Uterus (tissue), 4 donors: Measurements from ENCODE around the gene LRBA. TPM values are rescaled to one million over a fixed set of nuclear protein-coding genes. Genes with fewer than 3 reads are reported as not detected.

ENCODE experiments used
- DNase-seq, 2 donors: peaks; one replicate each; pipeline ENCODE4 v3.0.0-alpha.2; 2019 to 2020
- H3K27ac ChIP-seq, 2 donors: fragments of 200-600 bp; sonication (generic); 1 replicate in 1 of 2; 2 replicates in 1 of 2; pipeline ENCODE4 v1.5.1; 2016 to 2018
- H3K27me3 ChIP-seq, 2 donors: fragments of 200-600 bp; sonication (generic); one replicate each; pipeline ENCODE4 v1.5.1; 2018 to 2019; ENCODE audit warnings: control low read depth in 1 of 2
- H3K36me3 ChIP-seq, 2 donors: fragments of 200-600 bp; sonication (generic); one replicate each; pipeline ENCODE4 v1.5.1; 2019; ENCODE audit warnings: control low read depth in 1 of 2
- H3K4me1 ChIP-seq, 2 donors: fragments of 200-600 bp; sonication (generic); one replicate each; pipeline ENCODE4 v1.5.1; 2018 to 2019; ENCODE audit warnings: control low read depth in 1 of 2
- H3K4me3 ChIP-seq, 2 donors: fragments of 200-600 bp; sonication (generic); 1 replicate in 1 of 2; 2 replicates in 1 of 2; pipeline ENCODE4 v1.5.1; 2018 to 2019; ENCODE audit warnings: mild to moderate bottlenecking in 1 of 2
- H3K9me3 ChIP-seq, 2 donors: fragments of 200-600 bp; sonication (generic); one replicate each; pipeline ENCODE4 v1.5.1; 2019; ENCODE audit warnings: control low read depth in 1 of 2
- POLR2A ChIP-seq, 2 donors: fragments of 450-650 bp; IDR thresholded peaks; one replicate each; pipeline ENCODE4 v1.6.1; 2016; ENCODE audit warnings: antibody characterized with exemption in 2 of 2, mild to moderate bottlenecking in 1 of 2, moderate library complexity in 1 of 2
- intact Hi-C: fragments of 100-400 bp; cut with DNase I; formaldehyde crosslinking; loops from one replicate; pipeline ENCODE4 v1.15.1; 2023; ENCODE audit warnings: low total_unique reads
- total RNA-seq, 4 donors: library from RNA; depleted of rRNA in 3 of 4; stranded (reverse); fragments of >200 nt in 3 of 4; gene quantifications; one replicate each; pipeline versions ENCODE4 v1.1.0 to v1.2.4, GENCODE V29; 2014 to 2023
- TF ChIP-seq, protein P1 (sequence below), 4 experiments: fragments of 200-600 bp in 2 of 4; fragments of 450-650 bp in 2 of 4; sonication (generic) in 2 of 4; IDR thresholded peaks; one replicate each; pipeline ENCODE4 v1.5.1; 2016 to 2019; ENCODE audit warnings: antibody characterized with exemption in 4 of 4, mild to moderate bottlenecking in 2 of 4, moderate library complexity in 1 of 4
- donor health status: DM: yes; HTN: yes; CAD: no.

LRBA gene
- total RNA-seq, 4 donors from 2014 or later = 32.0 to 126 (median 41.7) TPM

DNA sequence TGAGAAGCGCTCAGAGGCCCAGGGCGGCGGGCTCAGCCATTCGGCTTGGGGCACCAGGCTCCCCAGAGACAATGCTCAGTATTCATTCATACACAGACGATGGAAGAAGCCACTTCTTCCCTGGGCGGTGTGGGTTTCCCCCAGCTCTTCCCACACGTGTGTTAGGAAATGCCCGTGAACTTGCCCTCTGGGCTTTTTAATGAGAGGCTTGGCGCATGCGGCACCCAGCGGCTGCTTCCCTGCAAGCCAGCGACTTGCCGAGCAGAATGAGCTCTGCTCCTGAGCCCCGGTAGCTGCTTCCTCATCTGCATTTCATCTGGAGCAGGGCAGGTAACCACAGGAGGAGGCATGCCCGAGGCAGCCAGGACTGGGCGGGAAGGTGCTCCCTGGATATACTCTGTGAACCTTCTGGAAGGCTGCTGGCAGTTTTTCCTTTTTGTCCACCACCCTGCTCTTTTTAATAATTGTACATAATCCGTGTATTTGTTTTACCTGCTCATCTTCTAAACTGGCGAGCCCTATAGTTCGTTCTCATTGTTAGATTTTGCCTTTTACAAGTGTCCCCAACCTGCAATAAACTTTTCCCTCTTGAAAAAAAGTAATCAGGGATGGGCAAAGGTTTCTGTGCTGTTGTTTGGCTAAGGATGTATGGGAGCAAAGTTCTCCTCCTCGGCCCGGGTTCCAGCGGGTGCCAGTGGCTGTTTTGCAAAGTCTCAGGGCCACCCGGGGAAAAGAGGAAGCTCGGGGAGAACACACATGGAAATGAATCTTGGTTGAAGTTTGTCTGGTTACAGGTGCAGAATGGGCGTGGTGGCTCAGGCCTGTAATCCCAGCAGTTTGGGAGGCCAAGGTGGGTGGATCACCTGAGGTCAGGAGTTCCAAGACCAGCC lies 758.0 kb downstream of the LRBA start:
- Histone ChIP-seq H3K4me1 (no peaks in the 10 kb centered on the region), H3K36me3 (no peaks in the 10 kb centered on the region), H3K27me3 (no peaks in the 10 kb centered on the region), H3K27ac (no peak overlapping the region), H3K4me3 (no peak overlapping the region), H3K9me3 (no peaks in the 10 kb centered on the region)
- intact Hi-C loops = no loop called here
- DNase-seq = no peak
- TF ChIP-seq, protein P1, sequence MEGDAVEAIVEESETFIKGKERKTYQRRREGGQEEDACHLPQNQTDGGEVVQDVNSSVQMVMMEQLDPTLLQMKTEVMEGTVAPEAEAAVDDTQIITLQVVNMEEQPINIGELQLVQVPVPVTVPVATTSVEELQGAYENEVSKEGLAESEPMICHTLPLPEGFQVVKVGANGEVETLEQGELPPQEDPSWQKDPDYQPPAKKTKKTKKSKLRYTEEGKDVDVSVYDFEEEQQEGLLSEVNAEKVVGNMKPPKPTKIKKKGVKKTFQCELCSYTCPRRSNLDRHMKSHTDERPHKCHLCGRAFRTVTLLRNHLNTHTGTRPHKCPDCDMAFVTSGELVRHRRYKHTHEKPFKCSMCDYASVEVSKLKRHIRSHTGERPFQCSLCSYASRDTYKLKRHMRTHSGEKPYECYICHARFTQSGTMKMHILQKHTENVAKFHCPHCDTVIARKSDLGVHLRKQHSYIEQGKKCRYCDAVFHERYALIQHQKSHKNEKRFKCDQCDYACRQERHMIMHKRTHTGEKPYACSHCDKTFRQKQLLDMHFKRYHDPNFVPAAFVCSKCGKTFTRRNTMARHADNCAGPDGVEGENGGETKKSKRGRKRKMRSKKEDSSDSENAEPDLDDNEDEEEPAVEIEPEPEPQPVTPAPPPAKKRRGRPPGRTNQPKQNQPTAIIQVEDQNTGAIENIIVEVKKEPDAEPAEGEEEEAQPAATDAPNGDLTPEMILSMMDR (IDR thresholded peaks at IDR 0.05) = no peak
- no peak for TF ChIP-seq POLR2A (IDR thresholded peaks at IDR 0.05)

DNA sequence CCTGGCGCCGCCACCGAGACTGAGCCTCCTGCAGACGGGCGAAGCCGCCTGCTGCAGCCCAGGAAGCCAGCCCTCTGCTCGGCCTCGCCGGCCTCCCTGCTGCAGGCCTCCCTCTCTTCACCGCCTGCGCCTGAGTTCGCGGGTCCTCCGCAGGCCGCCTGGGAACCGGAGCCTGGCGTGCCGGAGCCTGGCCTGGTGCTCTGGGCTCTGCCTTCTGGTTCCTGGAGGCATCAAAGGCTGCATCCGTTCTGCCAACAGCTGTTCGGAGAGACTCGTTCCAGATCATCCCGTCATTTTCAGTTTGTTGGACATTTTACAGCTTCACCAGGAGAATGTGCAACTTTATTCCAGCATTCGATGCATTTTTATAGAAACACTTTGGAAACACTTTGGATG lies 758.9 kb downstream of the LRBA start:
- Histone ChIP-seq H3K27ac (no peak overlapping the region), H3K4me1 (no peaks in the 10 kb centered on the region), H3K36me3 (no peaks in the 10 kb centered on the region), H3K27me3 (no peaks in the 10 kb centered on the region), H3K4me3 (no peak overlapping the region), H3K9me3 (no peaks in the 10 kb centered on the region)
- DNase-seq = no peak
- no peak for TF ChIP-seq POLR2A (IDR thresholded peaks at IDR 0.05)
- intact Hi-C loops = no loop called here

DNA sequence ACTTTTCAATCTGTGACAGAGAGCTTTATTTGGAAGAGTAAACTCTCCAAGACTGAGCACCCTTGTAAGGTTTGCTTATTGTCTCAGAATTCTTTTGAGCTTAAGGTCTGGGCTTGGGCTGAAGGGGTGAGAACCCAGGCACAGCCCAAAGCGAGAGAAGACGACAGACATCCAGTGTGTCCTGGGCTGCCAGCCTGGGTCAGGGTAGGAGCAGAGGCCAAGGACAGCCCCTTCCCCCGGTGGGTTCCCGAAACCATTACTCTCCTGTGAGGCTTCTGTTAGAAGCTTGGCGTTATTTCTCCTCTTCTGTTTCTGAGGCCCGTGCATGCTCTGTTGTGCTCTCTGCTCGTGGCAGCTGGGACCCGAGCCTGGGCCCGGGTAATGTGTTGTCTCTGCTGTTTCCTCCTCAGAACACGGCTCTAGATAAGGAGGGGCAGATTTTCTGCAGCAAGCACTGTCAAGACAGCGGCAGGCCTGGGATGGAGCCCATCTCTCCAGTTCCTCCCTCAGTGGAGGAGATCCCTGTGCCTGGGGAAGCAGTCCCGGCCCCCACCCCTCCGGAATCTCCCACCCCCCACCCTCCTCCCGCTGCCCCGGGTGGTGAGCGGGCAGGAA lies 759.4 kb downstream of the LRBA start:
- TF ChIP-seq POLR2A (IDR thresholded peaks at IDR 0.05) = no peak
- TF ChIP-seq, protein P1 (IDR thresholded peaks at IDR 0.05) = no peak
- intact Hi-C loops = no loop called here
- DNase-seq = no peak
- Histone ChIP-seq H3K9me3 (no peaks in the 10 kb centered on the region), H3K27me3 (no peaks in the 10 kb centered on the region), H3K4me3 (no peak overlapping the region), H3K36me3 (no peaks in the 10 kb centered on the region), H3K4me1 (no peaks in the 10 kb centered on the region), H3K27ac (no peak overlapping the region)

DNA sequence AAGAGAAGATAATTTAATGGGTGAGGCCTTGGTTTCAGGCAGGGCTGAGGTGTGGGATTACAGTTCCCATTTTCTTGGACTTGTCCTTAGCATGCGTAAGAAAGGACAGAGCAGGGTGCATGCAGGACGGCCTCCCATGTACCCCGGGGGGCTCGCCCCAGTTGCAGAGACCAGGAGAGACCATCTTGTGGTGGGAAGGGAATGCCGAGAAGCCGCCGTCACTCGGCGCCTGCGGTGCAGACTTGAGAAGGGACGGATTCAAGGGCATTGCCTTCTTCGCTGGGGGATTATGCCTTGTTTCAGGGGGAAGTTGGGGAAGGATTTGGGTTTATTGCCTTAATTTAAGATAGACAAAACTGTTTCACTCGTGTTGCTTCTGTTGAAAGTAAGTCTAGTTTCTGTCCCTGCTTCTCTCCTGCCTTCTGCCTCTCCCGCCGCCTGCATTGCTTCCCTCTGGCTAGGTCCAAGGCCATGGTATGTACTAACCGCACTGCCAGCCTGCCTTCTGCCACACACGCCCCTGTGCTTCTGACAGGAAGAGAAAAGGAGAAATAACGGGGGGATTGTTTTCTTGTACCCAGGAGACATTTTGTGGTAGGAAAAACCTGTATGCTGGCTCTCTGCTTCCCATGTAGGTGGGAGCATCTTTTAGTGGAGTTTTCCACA lies 761.0 kb downstream of the LRBA start:
- Histone ChIP-seq H3K9me3 (no peaks in the 10 kb centered on the region), H3K27ac (no peak overlapping the region), H3K4me1 (no peaks in the 10 kb centered on the region), H3K36me3 (no peaks in the 10 kb centered on the region), H3K27me3 (no peaks in the 10 kb centered on the region), H3K4me3 (no peak overlapping the region)
- no peak for DNase-seq
- no peak for TF ChIP-seq POLR2A (IDR thresholded peaks at IDR 0.05)
- TF ChIP-seq, protein P1 (IDR thresholded peaks at IDR 0.05) = no peak
- intact Hi-C loops = no loop called here

DNA sequence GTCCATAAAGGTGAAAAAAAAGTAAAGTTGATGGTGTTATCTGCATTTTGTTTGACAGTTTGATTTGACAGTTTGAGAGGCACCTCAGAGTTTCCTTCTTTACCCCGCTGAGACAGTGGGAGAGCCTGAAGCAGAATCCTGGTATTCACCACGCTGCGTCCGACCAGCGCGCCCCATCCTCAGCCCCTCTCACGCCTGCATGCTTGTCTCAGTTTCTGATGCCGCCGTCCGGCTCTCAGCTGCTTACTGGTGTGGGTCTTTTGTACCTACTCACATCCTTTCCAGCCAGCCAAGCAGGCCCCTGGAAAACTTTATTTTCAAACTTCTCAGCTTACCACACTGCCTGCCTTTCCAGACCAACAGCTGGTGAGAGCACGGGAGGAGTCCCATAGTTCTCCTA lies 761.7 kb downstream of the LRBA start:
- TF ChIP-seq, protein P1 (IDR thresholded peaks at IDR 0.05) = no peak
- no peak for TF ChIP-seq POLR2A (IDR thresholded peaks at IDR 0.05)
- no peak overlapping the region for H3K27ac ChIP-seq
- H3K4me1 ChIP-seq = no peaks in the 10 kb centered on the region
- no peak for DNase-seq
- no peak overlapping the region for H3K4me3 ChIP-seq
- no peaks in the 10 kb centered on the region for H3K36me3 ChIP-seq
- H3K27me3 ChIP-seq = no peaks in the 10 kb centered on the region
- intact Hi-C loops = no loop called here
- H3K9me3 ChIP-seq = no peaks in the 10 kb centered on the region
